ENCODE results near the gene B4GALT5. TPM values are rescaled to one million over a fixed set of nuclear protein-coding genes. Genes with fewer than 3 reads are reported as not detected.

Gene B4GALT5
- polyA plus RNA-seq, 2 of the 4 experiments (the other 2 are of a cell fraction), result 84.0 to 88.7 TPM

DNA sequence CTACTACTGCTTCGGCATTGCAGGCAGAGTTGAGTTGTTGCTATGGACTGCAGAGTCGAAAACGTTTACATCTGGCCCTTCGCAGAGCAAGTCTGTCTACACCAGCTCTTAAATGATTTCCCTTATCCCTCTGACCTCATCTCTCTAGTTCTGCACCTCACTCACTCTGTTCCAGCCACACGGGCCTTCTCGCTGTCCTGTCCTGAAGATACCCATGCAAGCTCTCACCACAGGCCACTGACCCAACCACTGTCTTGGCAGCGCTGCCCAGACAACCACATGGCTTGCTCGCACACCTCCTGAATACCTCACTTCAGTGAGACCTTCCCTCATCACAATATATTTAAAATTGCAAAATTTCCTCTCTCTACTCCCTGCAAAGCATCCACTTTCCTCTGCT is 31.4 kb downstream of the B4GALT5 start:
- H3K4me3 ChIP-seq, result no peak overlapping the region
- ChIA-PET CTCF (interaction anchor here (1.4 kb wide), 1 partner anchor 10 kb away, joined by 4 read pairs; no protein-coding TSS in a partner anchor), POLR2A (no interaction called here)
- WGBS (ENCODE audit: missing lambda C conversion rate), result 82% methylated on average over 8 of the region's 8 CpGs
- H3K9me3 ChIP-seq, result no peaks in the 10 kb centered on the region
- DNase-seq (ENCODE audit: low read depth in 1 of 2, low spot score in 1 of 2), result no peak
- peak overlapping the region; percentile 81 to 97 for H3K27ac ChIP-seq
- FAIRE-seq, result no peak
- H3K4me1 ChIP-seq, result peaks cover 100% of the 10 kb centered on the region
- ATAC-seq, result no peak; a peak in 1 of 6 replicates
- H3K4me2 ChIP-seq, result peak overlapping the region; percentile 97
- TF ChIP-seq CEBPB (IDR thresholded peaks at IDR 0.05), result no peak
- no peak for TF ChIP-seq TFCP2L1 (CRISPR knock-in tag; IDR thresholded peaks at IDR 0.05)
- no peak for TF ChIP-seq JUNB (IDR thresholded peaks at IDR 0.05)

DNA sequence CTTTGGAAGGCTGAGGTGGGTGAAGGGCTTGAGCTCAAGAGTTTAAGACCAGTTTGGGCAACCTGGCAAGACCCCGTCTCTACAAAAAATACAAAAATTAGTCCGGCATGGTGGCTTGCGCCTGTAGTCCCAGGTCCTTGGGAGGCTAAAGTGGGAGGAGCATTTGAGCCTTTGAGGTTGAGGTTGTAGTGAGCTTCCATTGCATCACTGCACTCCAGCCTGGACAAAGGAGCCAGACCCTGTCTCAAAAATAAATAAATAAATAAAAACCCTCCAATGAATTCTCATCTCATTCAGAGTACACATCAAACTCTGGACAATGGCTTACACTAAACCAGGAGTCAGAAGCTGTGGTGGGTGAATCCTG is 31.8 kb downstream of the B4GALT5 start:
- FAIRE-seq (no peak), DNase-seq (ENCODE audit: low read depth in 1 of 2, low spot score in 1 of 2) (no peak), ATAC-seq (no peak; a peak in 1 of 6 replicates)
- ChIA-PET POLR2A (no interaction called here), CTCF (interaction anchor here (1.4 kb wide), 1 partner anchor 11 kb away, joined by 4 read pairs; no protein-coding TSS in a partner anchor)
- Histone ChIP-seq H3K4me1 (peaks cover 100% of the 10 kb centered on the region), H3K27ac (peak overlapping the region; percentile 81 to 97), H3K9me3 (no peaks in the 10 kb centered on the region), H3K4me3 (no peak overlapping the region), H3K4me2 (peak overlapping the region; percentile 97)
- WGBS (ENCODE audit: missing lambda C conversion rate), result 98% methylated on average over 3 of the region's 3 CpGs
- TF ChIP-seq SREBF2 (IDR thresholded peaks at IDR 0.05) (no peak), FOSB (CRISPR knock-in tag; IDR thresholded peaks at IDR 0.05) (no peak), HOXA7 (CRISPR knock-in tag; IDR thresholded peaks at IDR 0.05) (no peak), RAD21 (conservative IDR thresholded peaks at IDR 0.05 in 1 of 2, IDR thresholded peaks at IDR 0.05 in 1 of 2) (no peak)

DNA sequence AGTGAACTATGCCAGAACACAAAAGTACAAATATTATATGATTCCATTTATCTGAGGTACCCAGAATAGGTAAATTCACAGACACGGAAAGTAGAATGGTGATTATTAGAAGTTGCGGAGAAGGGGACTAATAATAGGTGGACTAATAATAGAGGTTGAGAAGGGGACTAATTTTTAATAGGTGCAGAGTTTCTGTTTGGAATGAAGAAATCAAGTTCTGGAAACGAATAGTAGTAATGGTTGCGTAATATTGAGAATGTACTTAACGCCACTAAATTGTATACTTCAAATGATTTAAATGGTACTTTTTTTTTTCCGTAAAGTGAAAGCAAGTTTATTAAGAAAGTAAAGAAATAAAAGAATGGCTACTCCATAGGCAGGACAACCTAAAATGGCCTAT is 33.2 kb downstream of the B4GALT5 start:
- no peaks in the 10 kb centered on the region for H3K9me3 ChIP-seq
- FAIRE-seq, result no peak
- no peak for ATAC-seq
- no peak for TF ChIP-seq FOSB (CRISPR knock-in tag; IDR thresholded peaks at IDR 0.05)
- TF ChIP-seq CEBPB (IDR thresholded peaks at IDR 0.05), result peak; percentile 83 to 91; a peak in 3 of 4 replicates
- H3K27ac ChIP-seq, result peak overlapping the region; percentile 96 to 97; a peak in 5 of 6 replicates
- H3K4me1 ChIP-seq, result peaks cover 100% of the 10 kb centered on the region
- no peak for DNase-seq (ENCODE audit: low read depth in 1 of 2, low spot score in 1 of 2)
- H3K4me3 ChIP-seq, result no peak overlapping the region
- POLR2A ChIA-PET, result interaction anchor here (0.6 kb wide), 1 partner anchor 132 kb away, joined by 3 read pairs; the partner anchor contains the start of gene SLC9A8
- WGBS (ENCODE audit: missing lambda C conversion rate), result 53% methylated on average over 6 of the region's 6 CpGs
- CTCF ChIA-PET, result interaction anchor here (1.2 to 3.5 kb wide), 3 partner anchors 9 to 70 kb away, joined by 3 to 16 read pairs (median 6); no protein-coding TSS in a partner anchor
- peak overlapping the region; percentile 97 for H3K4me2 ChIP-seq

DNA sequence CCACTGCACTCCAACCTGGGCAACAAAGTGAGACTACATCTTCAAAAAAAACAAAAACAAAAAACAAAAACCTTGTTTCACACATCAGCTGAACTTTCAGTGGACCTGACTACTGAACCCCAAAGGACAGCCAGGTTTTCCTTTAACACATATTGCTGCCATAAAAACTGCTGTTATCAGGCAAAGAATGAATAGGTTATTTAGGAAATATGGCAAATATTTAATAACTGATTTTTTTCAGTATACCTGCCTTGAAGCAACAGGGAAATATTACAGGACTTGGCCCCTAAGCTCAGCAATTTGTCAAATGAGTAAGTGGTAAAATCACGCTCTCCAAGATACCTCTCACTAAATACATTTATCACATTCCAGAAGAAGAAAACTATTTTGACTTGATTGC is 34.0 kb downstream of the B4GALT5 start:
- H3K27ac ChIP-seq, result peak overlapping the region; percentile 96 to 97
- no peak overlapping the region for H3K4me3 ChIP-seq
- ATAC-seq, result no peak
- ChIA-PET CTCF (interaction anchor here (1.2 to 3.5 kb wide), 6 partner anchors 10 to 167 kb away, joined by 3 to 16 read pairs (median 4); no protein-coding TSS in a partner anchor), POLR2A (interaction anchor here (0.6 to 1.1 kb wide), 2 partner anchors 11 to 133 kb away, joined by 3 to 4 read pairs; partner anchors contain the start of gene SLC9A8)
- no peak for DNase-seq (ENCODE audit: low read depth in 1 of 2, low spot score in 1 of 2)
- peaks cover 99% of the 10 kb centered on the region for H3K4me1 ChIP-seq
- H3K4me2 ChIP-seq, result peak overlapping the region; percentile 97
- H3K9me3 ChIP-seq, result no peaks in the 10 kb centered on the region
- no peak for FAIRE-seq
- WGBS (ENCODE audit: missing lambda C conversion rate), result 96% methylated on average over 1 of the region's 1 CpG
- no peak for TF ChIP-seq RAD21 (conservative IDR thresholded peaks at IDR 0.05 in 1 of 2, IDR thresholded peaks at IDR 0.05 in 1 of 2)
- TF ChIP-seq PHF8 (IDR thresholded peaks at IDR 0.05; ENCODE audit: borderline replicate concordance, low read depth), result no peak
- TF ChIP-seq ESRRA (IDR thresholded peaks at IDR 0.05; ENCODE audit: borderline replicate concordance, low read length), result no peak
- TF ChIP-seq, protein P1, sequence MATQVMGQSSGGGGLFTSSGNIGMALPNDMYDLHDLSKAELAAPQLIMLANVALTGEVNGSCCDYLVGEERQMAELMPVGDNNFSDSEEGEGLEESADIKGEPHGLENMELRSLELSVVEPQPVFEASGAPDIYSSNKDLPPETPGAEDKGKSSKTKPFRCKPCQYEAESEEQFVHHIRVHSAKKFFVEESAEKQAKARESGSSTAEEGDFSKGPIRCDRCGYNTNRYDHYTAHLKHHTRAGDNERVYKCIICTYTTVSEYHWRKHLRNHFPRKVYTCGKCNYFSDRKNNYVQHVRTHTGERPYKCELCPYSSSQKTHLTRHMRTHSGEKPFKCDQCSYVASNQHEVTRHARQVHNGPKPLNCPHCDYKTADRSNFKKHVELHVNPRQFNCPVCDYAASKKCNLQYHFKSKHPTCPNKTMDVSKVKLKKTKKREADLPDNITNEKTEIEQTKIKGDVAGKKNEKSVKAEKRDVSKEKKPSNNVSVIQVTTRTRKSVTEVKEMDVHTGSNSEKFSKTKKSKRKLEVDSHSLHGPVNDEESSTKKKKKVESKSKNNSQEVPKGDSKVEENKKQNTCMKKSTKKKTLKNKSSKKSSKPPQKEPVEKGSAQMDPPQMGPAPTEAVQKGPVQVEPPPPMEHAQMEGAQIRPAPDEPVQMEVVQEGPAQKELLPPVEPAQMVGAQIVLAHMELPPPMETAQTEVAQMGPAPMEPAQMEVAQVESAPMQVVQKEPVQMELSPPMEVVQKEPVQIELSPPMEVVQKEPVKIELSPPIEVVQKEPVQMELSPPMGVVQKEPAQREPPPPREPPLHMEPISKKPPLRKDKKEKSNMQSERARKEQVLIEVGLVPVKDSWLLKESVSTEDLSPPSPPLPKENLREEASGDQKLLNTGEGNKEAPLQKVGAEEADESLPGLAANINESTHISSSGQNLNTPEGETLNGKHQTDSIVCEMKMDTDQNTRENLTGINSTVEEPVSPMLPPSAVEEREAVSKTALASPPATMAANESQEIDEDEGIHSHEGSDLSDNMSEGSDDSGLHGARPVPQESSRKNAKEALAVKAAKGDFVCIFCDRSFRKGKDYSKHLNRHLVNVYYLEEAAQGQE (IDR thresholded peaks at IDR 0.05), result no peak
- no peak for TF ChIP-seq TFCP2L1 (CRISPR knock-in tag; IDR thresholded peaks at IDR 0.05)
- no peak for TF ChIP-seq CBX2 (IDR thresholded peaks at IDR 0.05; ENCODE audit: borderline replicate concordance, low read depth)
- TF ChIP-seq NFE2L2 (conservative IDR thresholded peaks at IDR 0.05; ENCODE audit: low read length), result no peak
- no peak for TF ChIP-seq KDM1A (IDR thresholded peaks at IDR 0.05; ENCODE audit: low read depth)
- no peak for TF ChIP-seq FOXS1 (CRISPR knock-in tag; IDR thresholded peaks at IDR 0.05)

Data from A549 (cell line).